VCaP (cell line): ENCODE measurements around the gene DENND2A.

Experiments used
- H3K27ac ChIP-seq: fragments of 450-650 bp; 2 replicates; pipeline ENCODE4 v1.5.1; 2017
- CTCF ChIP-seq: fragments of 450-650 bp; conservative IDR thresholded peaks from 2 replicates; pipeline ENCODE4 v1.5.1; 2017; ENCODE audit warnings: mild to moderate bottlenecking, moderate library complexity

Gene DENND2A

GRCh38 chr7:140596519-140597427 lies 43.8 kb downstream of the DENND2A start:
- TF ChIP-seq CTCF, result no peak
- no peak overlapping the region for H3K27ac ChIP-seq

- no peak for TF ChIP-seq CTCF
- no peak overlapping the region for H3K27ac ChIP-seq
Measured at GRCh38 chr7:140595468-140596092, 45.0 kb downstream of the DENND2A start.

GRCh38 chr7:140594131-140594691 lies 46.4 kb downstream of the DENND2A start:
- TF ChIP-seq CTCF, result no peak

GRCh38 chr7:140593672-140593982 lies 47.0 kb downstream of the DENND2A start:
- TF ChIP-seq CTCF, result no peak
- H3K27ac ChIP-seq, result no peak overlapping the region

More at GRCh38 chr7:140594131-140594691, 46.4 kb downstream of the DENND2A start:
- no peak overlapping the region for H3K27ac ChIP-seq

- H3K27ac ChIP-seq, result no peak overlapping the region
- no peak for TF ChIP-seq CTCF
Measured at GRCh38 chr7:140592964-140593671, 47.5 kb downstream of the DENND2A start.

GRCh38 chr7:140591180-140591902 lies 49.3 kb downstream of the DENND2A start:
- TF ChIP-seq CTCF, result no peak
- H3K27ac ChIP-seq, result no peak overlapping the region
